ENCODE data around the gene WDR7.

- TF ChIP-seq ZNF207 (IDR thresholded peaks at IDR 0.05; ENCODE audit: borderline replicate concordance), result no peak
- TF ChIP-seq SUZ12 (IDR thresholded peaks at IDR 0.05; ENCODE audit: unreplicated experiment), result no peak
- no peak for TF ChIP-seq CTCF (IDR thresholded peaks at IDR 0.05 in 2 of 3, conservative IDR thresholded peaks at IDR 0.05 in 1 of 3; ENCODE audit: control insufficient read depth in 2 of 3, extremely low read depth in 1 of 3, insufficient read depth in 1 of 3, low read depth in 3 of 3, low read length in 3 of 3)
- no peak for TF ChIP-seq NFIC (IDR thresholded peaks at IDR 0.05; ENCODE audit: low read depth, low read length)
- TF ChIP-seq CREB1 (IDR thresholded peaks at IDR 0.05; ENCODE audit: low read depth), result no peak
- no peak for TF ChIP-seq MLLT1 (IDR thresholded peaks at IDR 0.05)
- no peak for TF ChIP-seq YY1 (IDR thresholded peaks at IDR 0.05; ENCODE audit: low read depth, low read length)
- no peak for TF ChIP-seq POLR2AphosphoS5 (IDR thresholded peaks at IDR 0.05; ENCODE audit: low read length)
- TF ChIP-seq LARP7 (IDR thresholded peaks at IDR 0.05), result no peak
- TF ChIP-seq NR2C2 (IDR thresholded peaks at IDR 0.05; ENCODE audit: borderline replicate concordance, control insufficient read depth, insufficient read length, low read depth), result no peak
Measured at GRCh38 chr18:56910237-56910636, 259.1 kb downstream of the WDR7 start.
